ENCODE data around the gene IFT81. TPM values are rescaled to one million over a fixed set of nuclear protein-coding genes. Genes with fewer than 3 reads are reported as not detected.

The IFT81 gene
- polyA plus RNA-seq, 1 of the 3 experiments (the other 2 are of a cell fraction), result 7.9 TPM

- WGBS (ENCODE audit: low lambda C conversion rate), result 13% methylated on average over 1 of the region's 1 CpG
- no peaks in the 10 kb centered on the region for H3K9me2 ChIP-seq
- H3K27me3 ChIP-seq (ENCODE audit: insufficient read depth), result no peaks in the 10 kb centered on the region
- no peaks in the 10 kb centered on the region for H3K9me3 ChIP-seq
- H3K4me2 ChIP-seq, result peak overlapping the region; percentile 70
- ChIA-PET CTCF (no interaction called here), POLR2A (no interaction called here)
- H3K4me3 ChIP-seq (ENCODE audit: low read depth in 2 of 2, low read length in 1 of 2), result no peak overlapping the region
- H2AFZ ChIP-seq (ENCODE audit: low read depth), result peak overlapping the region; percentile 10; the same call in 1 of the 2 replicates
- TF ChIP-seq NFIC (IDR thresholded peaks at IDR 0.05; ENCODE audit: borderline replicate concordance), result no peak
- no peak for TF ChIP-seq TCF12 (IDR thresholded peaks at IDR 0.05)
- no peak for TF ChIP-seq GABPA (IDR thresholded peaks at IDR 0.05; ENCODE audit: low read depth)
- TF ChIP-seq RCOR1 (IDR thresholded peaks at IDR 0.05; ENCODE audit: low read length), result no peak
- no peak for TF ChIP-seq CHD2 (IDR thresholded peaks at IDR 0.05; ENCODE audit: low read length, partially characterized antibody)
- no peak for TF ChIP-seq POLR2AphosphoS5 (IDR thresholded peaks at IDR 0.05; ENCODE audit: low read depth, low read length)
- peaks cover 6 to 20% of the 10 kb centered on the region in 2 experiments for H3K4me1 ChIP-seq (ENCODE audit: control insufficient read depth in 1 of 2, insufficient read depth in 2 of 2, low read depth in 1 of 2, low read length in 1 of 2)
- peak overlapping the region; percentile 8 to 85; a peak in 3 of 4 replicates for H3K27ac ChIP-seq (ENCODE audit: low read depth in 2 of 2, low read length in 1 of 2)
- H3K9ac ChIP-seq, result peak overlapping the region; percentile 53; the same call in 1 of the 2 replicates
- no peaks in the 10 kb centered on the region for H4K20me1 ChIP-seq (ENCODE audit: insufficient read depth)
- DNase-seq, result no peak
- peaks cover 8% of the 10 kb centered on the region for H3F3A ChIP-seq (replicated peaks; ENCODE audit: insufficient read depth)
- H3K36me3 ChIP-seq (replicated peaks in 1 of 2; ENCODE audit: control insufficient read depth in 1 of 2, insufficient read depth in 2 of 2, low read length in 1 of 2), result peaks cover 12 to 17% of the 10 kb centered on the region in 2 experiments
- H3K79me2 ChIP-seq (ENCODE audit: insufficient read depth), result no peaks in the 10 kb centered on the region
Measured at GRCh38 chr12:110200124-110200417, 75.9 kb downstream of the IFT81 start.

GRCh38 chr12:110201995-110202394 lies 77.8 kb downstream of the IFT81 start:
- Histone ChIP-seq H3K4me3 (ENCODE audit: low read depth in 2 of 2, low read length in 1 of 2) (no peak overlapping the region), H3F3A (replicated peaks; ENCODE audit: insufficient read depth) (no peaks in the 10 kb centered on the region), H3K4me1 (ENCODE audit: control insufficient read depth in 1 of 2, insufficient read depth in 2 of 2, low read depth in 1 of 2, low read length in 1 of 2) (peaks cover 6 to 20% of the 10 kb centered on the region in 2 experiments), H3K27ac (ENCODE audit: low read depth in 2 of 2, low read length in 1 of 2) (no peak overlapping the region), H3K79me2 (ENCODE audit: insufficient read depth) (no peaks in the 10 kb centered on the region), H2AFZ (ENCODE audit: low read depth) (no peak overlapping the region), H3K9me2 (no peaks in the 10 kb centered on the region), H3K9me3 (no peaks in the 10 kb centered on the region), H3K4me2 (no peak overlapping the region), H3K27me3 (ENCODE audit: insufficient read depth) (no peaks in the 10 kb centered on the region), H3K36me3 (replicated peaks in 1 of 2; ENCODE audit: control insufficient read depth in 1 of 2, insufficient read depth in 2 of 2, low read length in 1 of 2) (peaks cover 24 to 31% of the 10 kb centered on the region in 2 experiments), H3K9ac (no peak overlapping the region), H4K20me1 (ENCODE audit: insufficient read depth) (no peaks in the 10 kb centered on the region)
- ChIA-PET POLR2A (no interaction called here), CTCF (no interaction called here)
- TF ChIP-seq CHD2 (IDR thresholded peaks at IDR 0.05; ENCODE audit: low read length, partially characterized antibody), result no peak
- no peak for TF ChIP-seq CTCF (IDR thresholded peaks at IDR 0.05)
- no peak for TF ChIP-seq IRF3 (IDR thresholded peaks at IDR 0.05; ENCODE audit: low read depth, low read length)
- DNase-seq, result no peak
- WGBS (ENCODE audit: low lambda C conversion rate), result 95% methylated on average over 1 of the region's 1 CpG

GRCh38 chr12:110203546-110203945 lies 79.4 kb downstream of the IFT81 start:
- Histone ChIP-seq H3K27ac (ENCODE audit: low read depth in 2 of 2, low read length in 1 of 2) (no peak overlapping the region), H3K79me2 (ENCODE audit: insufficient read depth) (no peaks in the 10 kb centered on the region), H3F3A (replicated peaks; ENCODE audit: insufficient read depth) (no peaks in the 10 kb centered on the region), H3K9ac (no peak overlapping the region), H3K4me2 (no peak overlapping the region), H3K27me3 (ENCODE audit: insufficient read depth) (no peaks in the 10 kb centered on the region), H3K4me3 (ENCODE audit: low read depth in 2 of 2, low read length in 1 of 2) (no peak overlapping the region), H3K36me3 (replicated peaks in 1 of 2; ENCODE audit: control insufficient read depth in 1 of 2, insufficient read depth in 2 of 2, low read length in 1 of 2) (peaks cover 24 to 46% of the 10 kb centered on the region in 2 experiments), H3K4me1 (ENCODE audit: control insufficient read depth in 1 of 2, insufficient read depth in 2 of 2, low read depth in 1 of 2, low read length in 1 of 2) (peaks cover 6 to 15% of the 10 kb centered on the region in 2 experiments), H2AFZ (ENCODE audit: low read depth) (no peak overlapping the region), H4K20me1 (ENCODE audit: insufficient read depth) (no peaks in the 10 kb centered on the region), H3K9me2 (no peaks in the 10 kb centered on the region), H3K9me3 (no peaks in the 10 kb centered on the region)
- POLR2A ChIA-PET, result no interaction called here
- TF ChIP-seq JUND (IDR thresholded peaks at IDR 0.05), result no peak
- CTCF ChIA-PET, result interaction anchor here (1.2 to 1.3 kb wide), 2 partner anchors 10 to 228 kb away, joined by 3 read pairs; no protein-coding TSS in a partner anchor
- 94% methylated on average over 2 of the region's 2 CpGs for WGBS (ENCODE audit: low lambda C conversion rate)
- no peak for DNase-seq
